Dermis microvascular lymphatic vessel endothelial cell (primary cell): ENCODE data around the gene RPL22. TPM values are rescaled to one million over a fixed set of nuclear protein-coding genes. Genes with fewer than 3 reads are reported as not detected.

Experiments
- DNase-seq, 2 donors: peaks; one replicate each; pipeline versions ENCODE4 v3.0.0 to v3.0.0-alpha.2; 2010; ENCODE audit warnings: low read depth in 2 of 2
- total RNA-seq: library from RNA; depleted of rRNA; stranded (reverse); fragments of >200 nt; gene quantifications from 2 replicates; pipeline ENCODE4 v1.2.1, GENCODE V29; 2014

RPL22 gene
- total RNA-seq, 1 donor from 2014 or later, result 132 TPM

DNA sequence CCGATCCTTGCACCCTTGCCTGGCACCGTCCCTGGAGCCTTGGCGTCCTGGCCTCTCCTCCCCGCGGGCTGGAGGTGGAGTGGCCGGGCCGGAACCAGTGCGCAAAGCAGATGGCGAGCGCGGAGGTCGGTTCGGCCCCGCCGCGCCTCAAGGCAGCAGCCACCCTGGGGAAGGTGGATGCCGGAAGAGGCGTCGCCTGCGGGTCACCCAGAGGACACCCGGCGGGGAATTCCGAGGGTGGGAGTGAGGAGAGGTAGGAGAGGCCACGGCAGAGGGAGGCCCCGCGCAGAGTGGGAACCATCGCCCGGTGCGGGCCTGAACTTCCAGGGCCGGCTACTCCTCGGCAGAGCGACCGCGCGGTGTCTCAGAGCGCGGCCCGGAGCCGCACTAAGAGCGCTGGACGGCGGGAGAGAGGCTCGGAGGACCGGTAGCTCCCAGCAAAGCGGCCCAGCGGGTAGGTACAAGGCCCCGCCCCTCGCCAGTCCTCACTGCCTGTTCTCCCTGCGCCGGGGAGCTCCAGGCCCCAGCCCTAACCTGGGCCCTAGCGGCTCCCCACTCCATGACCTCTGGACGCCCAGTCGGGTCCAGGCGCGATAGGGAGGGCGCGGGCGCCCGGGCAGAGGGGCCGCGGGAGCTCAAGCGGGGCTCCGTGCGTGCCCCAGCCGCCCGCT lies 6.6 kb upstream of the RPL22 start, which contains the start of gene RNF207:
RNF207 (plus strand) TSS at position 271 of the 671 bp plus-strand sequence. CDS start 417 bp downstream, outside the sequence.
- peak in 1 of 2 donors; percentile 56 for DNase-seq

- DNase-seq, result no peak
Measured at GRCh38 chr1:6202256-6202655, 2.9 kb upstream of the RPL22 start.

- DNase-seq, result no peak
Measured at GRCh38 chr1:6200188-6200809, 904 bp upstream of the RPL22 start.

- DNase-seq, result no peak
Measured at GRCh38 chr1:6198646-6199297, 623 bp downstream of the RPL22 start.

GRCh38 chr1:6197746-6198427 lies 1.5 kb downstream of the RPL22 start:
- DNase-seq, result no peak

DNA sequence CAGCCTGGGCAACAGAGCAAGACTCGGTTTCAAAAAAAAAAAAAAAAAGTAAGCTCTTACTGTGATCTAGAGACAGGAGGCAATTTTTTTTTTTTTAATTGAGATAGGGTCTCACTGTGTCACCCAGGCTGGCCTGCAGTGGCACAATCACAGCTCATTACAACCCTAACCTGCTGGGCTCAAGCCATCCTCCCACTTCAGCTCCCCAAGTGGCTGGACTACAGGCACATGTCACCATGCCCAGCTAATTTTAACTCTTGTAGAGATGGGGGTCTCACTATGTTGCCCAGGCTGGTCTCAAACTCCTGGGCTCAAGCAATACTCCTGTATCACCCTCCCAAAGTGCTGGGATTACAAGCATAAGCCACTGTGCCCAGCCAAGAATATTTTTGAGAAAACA lies 7.4 kb downstream of the RPL22 start:
- DNase-seq, result no peak

GRCh38 chr1:6188466-6188865 lies 10.9 kb downstream of the RPL22 start:
- DNase-seq, result no peak

DNA sequence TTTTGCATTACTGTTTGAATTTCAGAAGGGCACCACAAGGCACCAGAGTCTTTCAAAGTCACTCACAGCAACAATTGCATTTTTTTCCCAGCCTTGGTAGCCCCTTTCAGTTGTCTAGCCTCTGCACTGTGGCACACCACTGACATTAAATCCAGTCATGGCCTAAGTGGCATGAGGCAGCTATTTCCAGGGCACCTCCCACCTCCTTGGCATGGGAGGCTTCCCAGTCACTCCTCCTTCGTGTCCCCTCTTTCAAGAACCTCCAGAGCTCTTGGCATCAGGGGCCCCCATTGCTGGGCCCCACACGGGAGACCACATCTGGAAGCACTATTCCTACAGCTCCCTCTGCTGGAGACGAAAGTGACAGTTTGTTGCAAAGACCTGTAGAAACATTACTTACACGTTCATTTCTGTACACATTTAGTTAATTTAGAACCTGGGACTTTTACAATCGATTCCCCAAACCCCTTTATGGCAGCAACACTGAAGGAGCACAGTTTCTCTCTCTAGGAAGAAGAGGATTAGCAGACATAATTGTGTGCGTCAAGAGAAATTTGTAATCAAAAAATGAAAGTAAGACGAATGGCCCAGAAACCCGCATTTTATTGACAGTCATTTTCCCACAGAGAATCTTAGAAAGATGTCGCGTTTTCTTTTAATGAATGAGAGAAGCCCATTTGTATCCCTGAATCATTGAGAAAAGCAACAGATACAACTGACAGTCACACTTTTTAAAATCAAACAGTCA lies 13.6 kb downstream of the RPL22 start:
- DNase-seq, result peak in 1 of 2 donors; percentile 49

DNA sequence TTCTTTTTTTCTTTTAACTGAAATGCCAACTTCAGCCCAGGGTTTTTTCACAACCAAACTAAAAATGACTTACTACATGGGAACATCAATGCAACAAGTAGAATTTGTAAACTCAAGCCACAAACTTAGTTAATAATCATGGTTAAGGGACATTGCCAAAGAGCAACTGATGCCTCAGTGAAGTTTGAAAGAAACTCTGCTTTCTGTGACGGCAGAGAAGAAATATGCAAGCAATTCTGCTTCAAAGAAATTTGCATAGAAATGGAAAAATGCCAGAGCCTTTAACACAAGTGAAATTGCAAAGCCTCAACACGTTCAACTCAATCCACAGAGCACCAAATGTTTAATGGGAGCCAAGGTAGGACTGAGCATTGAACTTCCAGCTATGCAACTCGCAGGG lies 14.2 kb downstream of the RPL22 start:
- no peak for DNase-seq

- DNase-seq, result no peak
Measured at GRCh38 chr1:6184083-6184783, 15.2 kb downstream of the RPL22 start.

- no peak for DNase-seq
Measured at GRCh38 chr1:6183520-6183989, 15.8 kb downstream of the RPL22 start.

GRCh38 chr1:6181347-6181770 lies 18.0 kb downstream of the RPL22 start:
- no peak for DNase-seq

DNA sequence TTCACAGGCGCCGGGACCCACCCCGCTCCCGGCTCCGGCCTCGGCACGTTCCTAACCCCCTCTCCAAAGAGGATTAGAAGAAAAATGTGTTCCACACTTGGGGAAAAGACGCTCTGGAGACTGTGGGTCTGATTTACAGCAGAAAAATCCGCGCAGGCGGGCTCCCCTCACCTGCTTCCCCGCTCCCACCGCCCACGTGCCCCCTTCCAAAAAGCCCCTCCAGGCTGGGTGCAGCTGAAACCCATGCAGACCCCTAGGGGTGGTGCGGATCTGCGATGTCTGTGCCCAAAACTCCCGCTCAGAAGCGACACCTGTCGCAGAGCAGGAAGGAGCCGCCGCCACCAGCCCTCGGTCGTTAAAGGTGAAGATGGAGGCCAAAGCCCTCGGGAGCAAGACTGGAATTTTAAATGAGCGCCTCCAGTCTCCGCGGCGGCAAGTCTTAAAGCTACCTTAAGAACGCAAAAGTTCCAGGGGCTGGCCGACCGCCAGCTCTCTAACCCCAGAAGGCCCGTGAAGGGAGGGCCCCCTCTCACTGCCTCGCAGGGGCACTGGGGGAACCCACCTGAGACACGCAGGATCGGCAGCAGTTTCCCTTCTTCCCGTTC lies 18.6 kb downstream of the RPL22 start:
- no peak for DNase-seq

DNA sequence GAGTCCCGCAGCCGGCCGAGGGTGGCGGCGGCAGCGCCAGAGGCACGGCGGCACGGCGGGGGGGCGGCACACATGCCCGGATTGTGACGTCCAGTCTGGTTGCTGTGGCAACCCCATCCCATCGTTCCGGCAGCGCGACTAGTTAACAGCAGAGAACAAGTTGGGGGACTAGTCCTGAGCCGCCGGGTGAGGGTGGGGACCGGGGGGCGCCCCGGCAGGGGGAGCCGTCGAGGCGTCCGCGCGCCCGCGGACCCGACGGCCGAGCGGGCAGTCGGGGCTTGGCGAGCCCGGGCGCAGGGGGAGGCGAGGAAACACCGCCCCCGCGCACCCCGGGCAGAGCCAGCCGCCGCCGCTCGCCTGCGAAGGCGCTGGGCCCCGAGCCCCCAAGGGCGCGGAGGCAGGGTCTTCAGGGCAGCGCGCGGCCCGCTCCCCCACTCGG lies 19.1 kb downstream of the RPL22 start, which contains the start of gene CHD5:
CHD5 (minus strand) TSS at position 54 of the 439 bp plus-strand sequence. CDS start 298 bp downstream, outside the sequence.
- DNase-seq, result no peak

DNA sequence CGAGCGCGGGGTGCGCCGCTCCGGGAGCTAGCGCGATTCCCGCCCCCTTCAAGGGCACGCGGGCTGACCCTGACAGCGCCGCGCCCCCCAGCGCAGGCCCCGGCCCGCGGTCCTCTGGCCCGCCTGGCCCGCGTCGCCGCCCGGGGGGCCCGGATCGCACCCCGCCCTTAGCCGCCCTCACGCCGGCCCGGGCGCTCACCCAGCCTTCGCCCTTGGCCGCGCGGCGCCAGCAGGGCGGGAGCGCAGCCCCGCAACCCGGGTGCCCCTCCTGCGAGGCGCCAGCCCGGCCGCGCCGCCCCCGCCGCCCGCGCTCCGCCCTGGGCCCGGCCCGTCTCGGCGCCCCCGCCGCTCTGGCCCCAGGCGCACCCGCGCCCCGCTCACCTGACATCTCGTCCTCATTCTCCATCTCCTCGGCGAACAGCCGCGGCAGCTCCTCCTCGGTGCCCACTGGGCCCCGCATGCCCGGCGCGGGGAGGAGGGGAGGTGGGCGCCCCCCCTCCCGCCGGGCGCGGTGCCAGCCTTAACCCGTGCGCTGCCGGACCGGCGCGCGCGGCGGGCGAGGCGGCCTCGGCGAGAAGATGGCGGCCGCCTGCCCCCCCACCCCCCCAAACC lies 19.7 kb downstream of the RPL22 start:
- no peak for DNase-seq

- no peak for DNase-seq
Measured at GRCh38 chr1:6178751-6179563, 20.4 kb downstream of the RPL22 start.

DNA sequence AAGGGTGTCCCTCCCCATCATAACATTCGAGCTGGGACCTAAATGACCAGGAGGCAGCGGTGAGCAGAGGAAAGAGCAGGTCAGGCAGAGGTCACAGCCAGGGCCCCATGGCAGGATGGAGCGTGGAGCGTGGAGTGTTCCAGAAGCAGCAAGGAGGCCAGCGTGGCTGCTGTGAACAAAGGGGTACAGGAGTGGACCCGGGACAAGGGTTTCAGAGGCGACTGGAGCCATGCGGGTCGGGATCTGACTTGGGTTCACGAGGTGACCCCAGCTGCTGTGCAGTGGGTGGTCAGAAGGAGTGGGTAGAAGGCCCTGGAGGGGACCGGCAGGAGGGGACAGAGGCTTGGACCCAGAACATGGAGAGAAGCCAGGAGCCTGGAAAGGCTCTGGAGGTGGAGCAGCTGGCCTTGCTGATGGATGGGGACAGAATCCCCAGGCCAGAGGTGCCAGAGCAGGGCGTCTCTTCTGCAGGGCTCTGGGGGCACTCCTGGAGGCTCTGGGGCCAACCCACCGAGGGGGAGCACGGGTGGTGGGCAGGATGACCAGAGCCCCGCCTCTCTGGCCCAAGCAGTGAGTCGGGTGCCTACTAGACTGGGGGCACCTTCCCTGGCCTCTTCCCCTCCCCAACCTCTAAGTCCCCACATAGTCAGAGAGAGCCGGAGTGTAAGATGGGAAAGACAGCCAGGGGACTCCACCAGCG lies 21.6 kb downstream of the RPL22 start:
- DNase-seq, result no peak

GRCh38 chr1:6176779-6177178 lies 22.6 kb downstream of the RPL22 start:
- no peak for DNase-seq
